ENCODE measurements around the gene APOH. TPM values are rescaled to one million over a fixed set of nuclear protein-coding genes. Genes with fewer than 3 reads are reported as not detected.

The APOH gene
- total RNA-seq, 1 donor from 2014 or later, result not detected

DNA sequence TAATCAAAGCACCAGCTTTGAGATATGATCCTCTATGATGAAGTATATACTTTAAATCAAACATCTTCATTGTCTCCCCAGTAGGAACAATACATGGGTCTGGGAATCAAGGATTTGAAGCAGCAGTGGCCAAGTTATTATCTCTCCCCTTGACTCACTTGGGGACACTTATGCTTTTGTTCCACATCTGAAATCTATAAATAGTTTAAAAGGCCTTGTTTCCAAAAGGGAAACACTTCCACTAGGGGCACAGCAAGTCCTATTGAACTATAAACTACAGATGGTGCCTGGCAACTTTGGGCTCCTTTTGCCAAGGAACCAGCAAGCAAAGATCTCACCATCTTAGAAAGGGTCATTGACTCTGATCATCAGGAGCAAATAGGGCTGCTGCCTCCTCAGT, 21.3 kb downstream of the APOH start:
- no peaks in the 10 kb centered on the region for H3K36me3 Mint-ChIP-seq (ENCODE audit: low read depth)
- no peak overlapping the region for H3K27ac Mint-ChIP-seq (ENCODE audit: unreplicated experiment)
- H3K4me1 Mint-ChIP-seq (ENCODE audit: low read depth), result no peaks in the 10 kb centered on the region
- TF ChIP-seq, protein P1, sequence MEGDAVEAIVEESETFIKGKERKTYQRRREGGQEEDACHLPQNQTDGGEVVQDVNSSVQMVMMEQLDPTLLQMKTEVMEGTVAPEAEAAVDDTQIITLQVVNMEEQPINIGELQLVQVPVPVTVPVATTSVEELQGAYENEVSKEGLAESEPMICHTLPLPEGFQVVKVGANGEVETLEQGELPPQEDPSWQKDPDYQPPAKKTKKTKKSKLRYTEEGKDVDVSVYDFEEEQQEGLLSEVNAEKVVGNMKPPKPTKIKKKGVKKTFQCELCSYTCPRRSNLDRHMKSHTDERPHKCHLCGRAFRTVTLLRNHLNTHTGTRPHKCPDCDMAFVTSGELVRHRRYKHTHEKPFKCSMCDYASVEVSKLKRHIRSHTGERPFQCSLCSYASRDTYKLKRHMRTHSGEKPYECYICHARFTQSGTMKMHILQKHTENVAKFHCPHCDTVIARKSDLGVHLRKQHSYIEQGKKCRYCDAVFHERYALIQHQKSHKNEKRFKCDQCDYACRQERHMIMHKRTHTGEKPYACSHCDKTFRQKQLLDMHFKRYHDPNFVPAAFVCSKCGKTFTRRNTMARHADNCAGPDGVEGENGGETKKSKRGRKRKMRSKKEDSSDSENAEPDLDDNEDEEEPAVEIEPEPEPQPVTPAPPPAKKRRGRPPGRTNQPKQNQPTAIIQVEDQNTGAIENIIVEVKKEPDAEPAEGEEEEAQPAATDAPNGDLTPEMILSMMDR (IDR thresholded peaks at IDR 0.05), result no peak
- H3K4me3 Mint-ChIP-seq (ENCODE audit: unreplicated experiment), result no peak overlapping the region
- DNase-seq (ENCODE audit: low spot score), result no peak
- H3K27me3 Mint-ChIP-seq (ENCODE audit: low read depth), result peaks cover 3% of the 10 kb centered on the region
- peaks cover 9% of the 10 kb centered on the region for H3K9me3 Mint-ChIP-seq (ENCODE audit: low read depth)

DNA sequence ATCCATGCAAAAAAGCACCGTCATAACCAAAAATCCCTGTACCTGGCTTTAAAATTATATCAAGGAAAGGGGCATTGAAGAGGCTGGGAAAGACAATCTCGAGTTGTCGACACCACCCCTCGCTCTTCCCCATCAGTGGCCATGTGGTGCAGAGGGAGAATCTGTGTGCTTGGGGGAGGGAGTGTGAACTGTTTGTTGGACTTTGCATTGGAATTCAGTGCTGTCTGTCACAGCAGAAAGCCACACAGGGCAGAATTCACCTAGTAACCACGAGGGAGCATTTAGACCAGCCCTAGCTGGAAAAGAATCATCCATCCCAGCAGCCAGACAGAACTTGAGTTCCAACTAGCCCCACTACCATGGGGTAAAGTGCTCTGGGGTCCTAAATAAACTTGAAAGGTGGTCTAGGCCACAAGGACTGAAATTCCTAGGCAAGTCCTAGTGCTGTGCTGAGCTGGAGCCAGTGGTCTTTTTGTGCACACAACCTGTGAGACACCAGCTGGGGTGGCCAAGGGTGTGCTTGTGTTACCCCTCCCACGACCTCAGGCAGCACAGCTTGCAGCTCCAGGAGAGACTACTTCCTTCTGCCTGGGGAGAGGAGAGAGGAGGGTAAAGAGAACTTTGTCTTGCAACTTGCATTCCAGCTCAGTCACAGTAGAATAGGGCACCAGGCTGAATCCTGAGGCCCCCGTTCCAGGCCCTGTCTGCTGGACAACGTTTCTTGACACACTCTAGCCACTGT, 25.8 kb downstream of the APOH start:
- H3K27me3 Mint-ChIP-seq (ENCODE audit: low read depth), result no peaks in the 10 kb centered on the region
- H3K4me3 Mint-ChIP-seq (ENCODE audit: unreplicated experiment), result no peak overlapping the region
- peaks cover 7% of the 10 kb centered on the region for H3K4me1 Mint-ChIP-seq (ENCODE audit: low read depth)
- H3K27ac Mint-ChIP-seq (ENCODE audit: unreplicated experiment), result no peak overlapping the region
- peaks cover 5% of the 10 kb centered on the region for H3K9me3 Mint-ChIP-seq (ENCODE audit: low read depth)
- TF ChIP-seq, protein P1 (IDR thresholded peaks at IDR 0.05), result no peak
- no peaks in the 10 kb centered on the region for H3K36me3 Mint-ChIP-seq (ENCODE audit: low read depth)
- no peak for DNase-seq (ENCODE audit: low spot score)

DNA sequence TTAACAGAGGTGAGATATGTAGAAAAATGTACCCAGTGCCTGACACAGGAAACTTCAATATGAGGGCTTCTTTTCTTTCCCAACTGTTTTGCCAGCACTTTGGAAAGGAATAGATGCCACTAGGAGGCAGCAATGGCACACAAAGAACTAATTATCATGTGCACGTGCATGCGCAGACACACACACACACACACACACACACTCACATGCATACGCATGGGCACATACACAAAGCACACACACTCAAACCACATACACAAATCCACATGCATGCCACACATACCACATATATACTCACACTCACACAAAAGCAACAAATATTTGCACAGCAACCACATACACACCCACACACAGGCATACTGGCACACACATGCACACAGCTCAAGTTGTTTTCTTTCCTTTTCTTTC, 28.5 kb downstream of the APOH start:
- no peak for DNase-seq (ENCODE audit: low spot score)
- H3K27ac Mint-ChIP-seq (ENCODE audit: unreplicated experiment), result peak overlapping the region; percentile 34
- no peaks in the 10 kb centered on the region for H3K9me3 Mint-ChIP-seq (ENCODE audit: low read depth)
- no peak overlapping the region for H3K4me3 Mint-ChIP-seq (ENCODE audit: unreplicated experiment)
- TF ChIP-seq, protein P1 (IDR thresholded peaks at IDR 0.05), result peak; percentile 88
- no peaks in the 10 kb centered on the region for H3K36me3 Mint-ChIP-seq (ENCODE audit: low read depth)
- H3K27me3 Mint-ChIP-seq (ENCODE audit: low read depth), result no peaks in the 10 kb centered on the region
- H3K4me1 Mint-ChIP-seq (ENCODE audit: low read depth), result peaks cover 7% of the 10 kb centered on the region

DNA sequence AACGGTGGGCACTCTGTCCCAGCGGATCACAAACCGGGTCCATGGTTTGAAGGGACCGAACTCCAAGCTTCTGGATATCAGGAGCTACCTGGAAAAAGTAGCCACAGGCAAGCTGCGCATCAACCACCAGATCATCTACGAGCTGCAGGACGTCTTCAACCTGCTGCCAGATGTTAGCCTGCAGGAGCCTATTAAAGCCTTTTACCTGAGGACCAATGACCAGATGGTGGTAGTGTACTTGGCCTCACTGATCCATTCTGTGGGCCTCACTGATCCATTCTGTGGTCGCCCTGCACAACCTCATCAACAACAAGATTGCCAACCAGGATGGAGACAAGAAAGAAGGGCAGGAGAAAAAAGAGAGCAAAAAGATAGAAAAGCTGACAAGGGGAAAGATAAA, 31.0 kb downstream of the APOH start:
- no peak overlapping the region for H3K27ac Mint-ChIP-seq (ENCODE audit: unreplicated experiment)
- H3K36me3 Mint-ChIP-seq (ENCODE audit: low read depth), result no peaks in the 10 kb centered on the region
- peaks cover 7% of the 10 kb centered on the region for H3K4me1 Mint-ChIP-seq (ENCODE audit: low read depth)
- no peaks in the 10 kb centered on the region for H3K9me3 Mint-ChIP-seq (ENCODE audit: low read depth)
- TF ChIP-seq, protein P1 (IDR thresholded peaks at IDR 0.05), result no peak
- no peaks in the 10 kb centered on the region for H3K27me3 Mint-ChIP-seq (ENCODE audit: low read depth)
- DNase-seq (ENCODE audit: low spot score), result no peak
- H3K4me3 Mint-ChIP-seq (ENCODE audit: unreplicated experiment), result no peak overlapping the region

DNA sequence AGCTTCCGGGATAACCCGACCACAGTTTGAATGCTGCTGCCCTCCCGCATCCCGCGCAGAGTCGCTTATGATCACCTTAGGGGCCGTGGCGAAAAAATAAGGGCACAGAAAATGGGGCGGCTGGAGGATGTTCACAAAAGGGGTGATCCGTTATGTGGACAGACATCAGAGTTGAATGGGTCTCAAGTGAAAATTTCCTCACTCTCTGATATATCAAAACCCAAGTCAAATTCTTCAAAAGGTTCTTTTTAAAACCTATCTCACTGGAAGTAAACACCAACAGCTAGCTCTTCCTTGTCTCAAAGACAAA, 36.9 kb downstream of the APOH start:
- DNase-seq (ENCODE audit: low spot score), result no peak
- Mint-ChIP-seq H3K9me3 (ENCODE audit: low read depth) (no peaks in the 10 kb centered on the region), H3K36me3 (ENCODE audit: low read depth) (peaks cover 3% of the 10 kb centered on the region), H3K4me3 (ENCODE audit: unreplicated experiment) (peak overlapping the region; percentile 92), H3K27ac (ENCODE audit: unreplicated experiment) (peak overlapping the region; percentile 58), H3K4me1 (ENCODE audit: low read depth) (peaks cover 23% of the 10 kb centered on the region), H3K27me3 (ENCODE audit: low read depth) (no peaks in the 10 kb centered on the region)
- TF ChIP-seq, protein P1 (IDR thresholded peaks at IDR 0.05), result no peak

Data from chondrocyte (in vitro differentiated cells).